Caco-2 (cell line): ENCODE data around the gene FCRL2. TPM values are rescaled to one million over a fixed set of nuclear protein-coding genes. Genes with fewer than 3 reads are reported as not detected.

Experiments used
- BruUV-seq: library from RNA; stranded (reverse); fragments of 400-500 nt; replicated peaks from 2 replicates; lab custom pipeline; 2021; lab: Mats Ljungman, UMichigan
- CTCF ChIA-PET: fragments of 300-600 bp; sonication (Branson Sonifier 250); formaldehyde crosslinking; loops from one replicate; lab custom pipeline; 2022; ENCODE audit warnings: antibody characterized with exemption; lab: Charles Lee
- POLR2A ChIA-PET: fragments of 300-600 bp; sonication (Branson Sonifier 250); formaldehyde crosslinking; loops from one replicate; lab custom pipeline; 2022; ENCODE audit warnings: antibody characterized with exemption; lab: Charles Lee
- DNase-seq, 2 experiments: peaks; one replicate each; pipeline versions ENCODE4 v3.0.0 to v3.0.0-alpha.2; 2020 to 2022
- H3K27me3 ChIP-seq: replicated peaks from 2 replicates; pipeline ENCODE4 v1.6.0; 2011; ENCODE audit warnings: low read length; ENCODE audit not compliant: control insufficient read depth, insufficient read depth
- H3K36me3 ChIP-seq: 2 replicates; pipeline ENCODE4 v1.5.1; 2011; ENCODE audit warnings: low read length; ENCODE audit not compliant: control insufficient read depth, insufficient read depth
- H3K4me1 ChIP-seq: fragments of 250-450 bp; sonication (Bioruptor Pico); 2 replicates; pipeline ENCODE4 v1.5.1; 2020; ENCODE audit warnings: mild to moderate bottlenecking
- H3K4me3 ChIP-seq: 2 replicates; pipeline ENCODE4 v1.5.1; 2011; ENCODE audit warnings: low read depth, mild to moderate bottlenecking, control low read depth, low read length
- H3K9me3 ChIP-seq: fragments of 250-450 bp; sonication (Bioruptor Pico); 2 replicates; pipeline ENCODE4 v1.5.1; 2020; ENCODE audit warnings: mild to moderate bottlenecking, moderate library complexity
- H3K27ac Mint-ChIP-seq: one replicate; pipeline ENCODE4 v1.8.0; 2022; ENCODE audit warnings: mixed read lengths; ENCODE audit not compliant: unreplicated experiment
- H3K27me3 Mint-ChIP-seq: one replicate; pipeline ENCODE4 v1.8.0; 2022; ENCODE audit warnings: mixed read lengths; ENCODE audit not compliant: insufficient read depth, unreplicated experiment
- H3K36me3 Mint-ChIP-seq: one replicate; pipeline ENCODE4 v1.8.0; 2022; ENCODE audit warnings: mild to moderate bottlenecking, mixed read lengths; ENCODE audit not compliant: insufficient read depth, unreplicated experiment
- H3K4me1 Mint-ChIP-seq: one replicate; pipeline ENCODE4 v1.8.0; 2022; ENCODE audit warnings: low read depth, mixed read lengths; ENCODE audit not compliant: unreplicated experiment
- H3K4me3 Mint-ChIP-seq: one replicate; pipeline ENCODE4 v1.8.0; 2022; ENCODE audit warnings: mild to moderate bottlenecking, moderate library complexity, mixed read lengths; ENCODE audit not compliant: unreplicated experiment
- H3K9me3 Mint-ChIP-seq: one replicate; pipeline ENCODE4 v1.8.0; 2022; ENCODE audit warnings: mixed read lengths; ENCODE audit not compliant: unreplicated experiment
- CTCF ChIP-seq, 2 experiments: fragments of 200-600 bp in 1 of 2; IDR thresholded peaks; 1 replicate in 1 of 2; 2 replicates in 1 of 2; pipeline versions ENCODE4 v1.5.1 to v1.8.0; 2011 to 2022; ENCODE audit warnings: antibody characterized with exemption in 1 of 2, control low read depth in 1 of 2, inconsistent platforms in 1 of 2, low read depth in 1 of 2, low read length in 1 of 2, mild to moderate bottlenecking in 1 of 2, moderate library complexity in 1 of 2; ENCODE audit not compliant: insufficient read depth in 1 of 2, severe bottlenecking in 1 of 2, unreplicated experiment in 1 of 2
- intact Hi-C: fragments of 100-400 bp; cut with micrococcal nuclease; formaldehyde crosslinking; loops from one replicate; pipeline ENCODE4 v1.10.0; 2022; ENCODE audit not compliant: unreplicated experiment
- total RNA-seq: library from RNA; stranded (reverse); gene quantifications from 2 replicates; pipeline ENCODE4 v1.2.3, GENCODE V29; 2022

Gene FCRL2
- total RNA-seq, 1 experiment from 2014 or later = not detected

DNA sequence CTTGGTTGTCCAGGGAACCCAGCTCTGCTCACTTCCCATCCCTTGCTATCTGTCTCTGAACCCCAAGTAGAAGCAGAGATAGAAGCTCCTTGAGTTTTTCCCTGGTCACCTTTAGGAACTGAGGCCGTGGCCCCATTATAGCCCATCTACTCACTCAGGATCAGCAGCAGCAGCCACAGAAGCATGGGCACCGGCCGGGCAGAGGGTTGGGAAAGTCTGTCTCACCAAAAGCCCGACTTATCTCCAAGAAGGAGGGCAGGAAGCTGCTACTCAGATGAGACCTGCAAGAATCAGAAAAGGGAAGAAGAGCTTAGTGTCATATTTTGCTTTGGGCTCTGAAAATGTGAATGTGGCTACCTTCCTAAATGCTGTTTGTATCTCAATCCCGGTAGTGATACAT, 76.6 kb downstream of the FCRL2 start:
- Mint-ChIP-seq H3K4me1 (no peaks in the 10 kb centered on the region), H3K4me3 (no peak overlapping the region), H3K27me3 (peaks cover 23% of the 10 kb centered on the region), H3K27ac (no peak overlapping the region), H3K36me3 (no peaks in the 10 kb centered on the region), H3K9me3 (no peaks in the 10 kb centered on the region)
- TF ChIP-seq CTCF (IDR thresholded peaks at IDR 0.05; ENCODE audit: insufficient read depth in 1 of 2, low read depth in 1 of 2, low read length in 1 of 2, severe bottlenecking in 1 of 2, unreplicated experiment in 1 of 2) = no peak
- POLR2A ChIA-PET = no interaction called here
- intact Hi-C loops = no loop called here
- H3K9me3 ChIP-seq = no peaks in the 10 kb centered on the region
- H3K36me3 ChIP-seq = no peaks in the 10 kb centered on the region
- no peaks in the 10 kb centered on the region for H3K4me1 ChIP-seq
- no peak overlapping the region for H3K4me3 ChIP-seq
- BruUV-seq = no TSS peak
- CTCF ChIA-PET = no interaction called here
- DNase-seq = no peak
- H3K27me3 ChIP-seq = no peaks in the 10 kb centered on the region

DNA sequence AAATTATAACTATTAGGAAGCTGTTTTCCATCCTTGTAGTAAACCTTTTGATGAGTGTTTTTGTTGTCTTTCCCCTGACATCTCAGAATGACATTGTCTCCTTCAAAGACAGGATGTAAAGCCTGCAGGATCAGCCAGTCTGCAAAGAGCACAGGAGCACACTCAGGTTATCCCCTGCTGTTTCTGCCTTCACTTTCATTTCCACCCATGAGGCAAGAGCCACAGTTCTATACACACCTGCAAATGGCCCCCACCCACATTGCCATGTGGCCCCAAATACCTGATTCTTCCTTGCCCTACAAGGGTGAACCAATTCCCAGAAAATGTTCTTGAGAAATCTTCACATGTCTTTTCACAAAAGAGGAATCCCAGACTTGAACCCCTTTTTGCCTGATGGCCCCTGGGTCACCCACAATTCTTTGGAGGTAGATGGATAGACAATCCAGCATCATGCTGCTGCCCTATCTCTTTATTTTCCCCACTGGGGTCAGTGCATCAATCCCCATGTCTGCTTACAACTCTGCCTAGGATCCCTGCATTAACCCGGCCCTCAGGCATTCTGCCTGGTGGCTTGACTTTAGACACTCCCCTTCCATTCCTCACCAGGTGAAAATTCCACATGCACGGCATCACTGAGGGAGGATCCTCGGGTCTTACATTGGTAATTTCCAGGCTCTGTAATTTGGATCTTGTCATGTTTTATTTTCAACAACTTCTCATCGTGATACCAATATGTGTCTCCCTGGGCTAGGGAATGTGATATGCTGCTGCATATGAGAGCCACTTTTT, 79.0 kb downstream of the FCRL2 start:
- Histone ChIP-seq H3K27me3 (no peaks in the 10 kb centered on the region), H3K9me3 (no peaks in the 10 kb centered on the region), H3K4me1 (no peaks in the 10 kb centered on the region), H3K36me3 (no peaks in the 10 kb centered on the region), H3K4me3 (no peak overlapping the region)
- no peak for DNase-seq
- ChIA-PET POLR2A (no interaction called here), CTCF (no interaction called here)
- Mint-ChIP-seq H3K27me3 (peaks cover 33% of the 10 kb centered on the region), H3K36me3 (no peaks in the 10 kb centered on the region), H3K4me1 (no peaks in the 10 kb centered on the region), H3K4me3 (no peak overlapping the region), H3K27ac (no peak overlapping the region), H3K9me3 (no peaks in the 10 kb centered on the region)
- intact Hi-C loops = no loop called here
- BruUV-seq = no TSS peak
- TF ChIP-seq CTCF (IDR thresholded peaks at IDR 0.05; ENCODE audit: insufficient read depth in 1 of 2, low read depth in 1 of 2, low read length in 1 of 2, severe bottlenecking in 1 of 2, unreplicated experiment in 1 of 2) = no peak

GRCh38 chr1:157696966-157697628, 79.8 kb downstream of the FCRL2 start:
- intact Hi-C loops = no loop called here
- Mint-ChIP-seq H3K36me3 (no peaks in the 10 kb centered on the region), H3K4me1 (no peaks in the 10 kb centered on the region), H3K4me3 (no peak overlapping the region), H3K9me3 (no peaks in the 10 kb centered on the region), H3K27ac (no peak overlapping the region), H3K27me3 (peaks cover 30% of the 10 kb centered on the region)
- no peaks in the 10 kb centered on the region for H3K27me3 ChIP-seq
- H3K36me3 ChIP-seq = no peaks in the 10 kb centered on the region
- no peak overlapping the region for H3K4me3 ChIP-seq
- ChIA-PET POLR2A (no interaction called here), CTCF (no interaction called here)
- TF ChIP-seq CTCF (IDR thresholded peaks at IDR 0.05; ENCODE audit: insufficient read depth in 1 of 2, low read depth in 1 of 2, low read length in 1 of 2, severe bottlenecking in 1 of 2, unreplicated experiment in 1 of 2) = no peak
- H3K4me1 ChIP-seq = no peaks in the 10 kb centered on the region
- BruUV-seq = no TSS peak
- H3K9me3 ChIP-seq = no peaks in the 10 kb centered on the region
- no peak for DNase-seq

Other genes with a start within 250 kb of the FCRL2 start
- not detected in 2 replicates for gene FCRL5, start 224.6 kb downstream of the FCRL2 start, total RNA-seq
- gene FCRL4, start 179.0 kb downstream of the FCRL2 start, total RNA-seq = not detected in 2 replicates
- not detected in 2 replicates for gene FCRL3, start 76.4 kb downstream of the FCRL2 start, total RNA-seq
- not detected in 2 replicates for gene FCRL1, start 43.0 kb upstream of the FCRL2 start, total RNA-seq
- not detected in 2 replicates for gene CD5L, start 64.7 kb upstream of the FCRL2 start, total RNA-seq
- 41.5 and 45.4 TPM in 2 replicates for gene KIRREL1, start 216.5 kb upstream of the FCRL2 start, total RNA-seq